ENCODE measurements around the gene GPR3. TPM values are rescaled to one million over a fixed set of nuclear protein-coding genes. Genes with fewer than 3 reads are reported as not detected.
A peak's percentile ranks its signal among the peaks of the same experiment; 100 is the strongest.

GPR3 gene
- total RNA-seq, 1 experiment from 2014 or later, result 4.4 TPM

DNA sequence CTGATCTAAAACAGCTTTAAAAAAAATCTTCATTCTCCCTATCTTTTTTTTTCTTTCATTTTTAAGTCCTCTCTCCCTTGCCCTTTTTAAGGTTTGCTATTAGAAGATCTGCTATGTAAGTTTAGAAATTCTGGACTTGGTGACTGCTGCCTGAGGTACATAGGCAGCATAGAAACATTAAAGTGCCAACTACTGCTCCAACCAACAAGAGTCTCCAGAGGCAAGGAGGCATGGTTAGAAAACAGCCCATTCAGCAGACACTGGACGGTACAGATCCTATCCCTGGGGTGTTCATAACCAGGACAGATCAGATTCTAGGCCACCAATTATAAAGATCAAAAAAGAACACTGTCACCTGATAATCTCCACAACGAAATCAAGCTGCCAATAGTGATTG lies 36.6 kb downstream of the GPR3 start:
- no peak overlapping the region for H2BK20ac ChIP-seq (ENCODE audit: low read depth, low read length, poor library complexity, severe bottlenecking)
- peak overlapping the region; percentile 42; the same call in 1 of the 2 replicates for H3K4ac ChIP-seq (ENCODE audit: low read depth, low read length)
- no peak overlapping the region for H2BK120ac ChIP-seq (ENCODE audit: low read depth, low read length, poor library complexity, severe bottlenecking)
- TF ChIP-seq, protein P1, sequence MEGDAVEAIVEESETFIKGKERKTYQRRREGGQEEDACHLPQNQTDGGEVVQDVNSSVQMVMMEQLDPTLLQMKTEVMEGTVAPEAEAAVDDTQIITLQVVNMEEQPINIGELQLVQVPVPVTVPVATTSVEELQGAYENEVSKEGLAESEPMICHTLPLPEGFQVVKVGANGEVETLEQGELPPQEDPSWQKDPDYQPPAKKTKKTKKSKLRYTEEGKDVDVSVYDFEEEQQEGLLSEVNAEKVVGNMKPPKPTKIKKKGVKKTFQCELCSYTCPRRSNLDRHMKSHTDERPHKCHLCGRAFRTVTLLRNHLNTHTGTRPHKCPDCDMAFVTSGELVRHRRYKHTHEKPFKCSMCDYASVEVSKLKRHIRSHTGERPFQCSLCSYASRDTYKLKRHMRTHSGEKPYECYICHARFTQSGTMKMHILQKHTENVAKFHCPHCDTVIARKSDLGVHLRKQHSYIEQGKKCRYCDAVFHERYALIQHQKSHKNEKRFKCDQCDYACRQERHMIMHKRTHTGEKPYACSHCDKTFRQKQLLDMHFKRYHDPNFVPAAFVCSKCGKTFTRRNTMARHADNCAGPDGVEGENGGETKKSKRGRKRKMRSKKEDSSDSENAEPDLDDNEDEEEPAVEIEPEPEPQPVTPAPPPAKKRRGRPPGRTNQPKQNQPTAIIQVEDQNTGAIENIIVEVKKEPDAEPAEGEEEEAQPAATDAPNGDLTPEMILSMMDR (conservative IDR thresholded peaks at IDR 0.05), result no peak
- H3K18ac ChIP-seq (ENCODE audit: insufficient read length, low read depth, low read length), result no peak overlapping the region
- Mint-ChIP-seq H3K4me1 (peaks cover 39 to 43% of the 10 kb centered on the region in 2 experiments), H3K27ac (peak overlapping the region; percentile 85 to 96 (median 86)), H3K27me3 (ENCODE audit: low read depth) (no peaks in the 10 kb centered on the region), H3K9me3 (no peaks in the 10 kb centered on the region), H3K4me3 (peak overlapping the region in 1 of 2 experiments; percentile 15; a peak in 1 of 5 replicates), H3K36me3 (ENCODE audit: insufficient read depth in 1 of 3, low read depth in 3 of 3) (peaks cover 12 to 19% (median 18%) of the 10 kb centered on the region in 3 experiments; a peak in 6 of 7 replicates)
- no peak overlapping the region for H2AFZ ChIP-seq (ENCODE audit: low read length)
- H3K4me2 ChIP-seq (ENCODE audit: insufficient read depth, insufficient read length, low read length), result no peak overlapping the region
- no peak overlapping the region for H2BK15ac ChIP-seq (ENCODE audit: low read depth, low read length)
- no peaks in the 10 kb centered on the region for H4K20me1 ChIP-seq (ENCODE audit: control insufficient read depth, insufficient read depth, insufficient read length)
- no peaks in the 10 kb centered on the region for H3K27me3 ChIP-seq (ENCODE audit: insufficient read depth, low read length)
- no peak overlapping the region for H4K5ac ChIP-seq (ENCODE audit: insufficient read length, low read depth, low read length)
- H3K27ac ChIP-seq (ENCODE audit: insufficient read length, low read depth, low read length), result peak overlapping the region; percentile 60
- H2BK5ac ChIP-seq (ENCODE audit: insufficient read length, low read length), result no peak overlapping the region
- no peak overlapping the region for H3K14ac ChIP-seq (ENCODE audit: insufficient read depth, low read length)
- H2AK5ac ChIP-seq (ENCODE audit: insufficient read length, low read length), result no peak overlapping the region
- no peaks in the 10 kb centered on the region for H3K23me2 ChIP-seq (ENCODE audit: insufficient read length, low read depth, low read length, poor library complexity, severe bottlenecking)
- no peak overlapping the region for H3K23ac ChIP-seq (ENCODE audit: insufficient read length, low read depth, low read length)
- H4K8ac ChIP-seq (replicated peaks; ENCODE audit: insufficient read length, low read depth, low read length), result no peak overlapping the region
- H3K9me3 ChIP-seq (ENCODE audit: control insufficient read depth, low read depth, low read length), result no peaks in the 10 kb centered on the region
- no peak overlapping the region for H3K9ac ChIP-seq (ENCODE audit: extremely low read depth, insufficient read length, low read length)
- WGBS (ENCODE audit: extremely low coverage, insufficient read length, low lambda C conversion rate), result no CpG with 5 or more reads among the region's 2 CpGs
- peaks cover 5% of the 10 kb centered on the region; the same call in 1 of the 2 replicates for H3K79me2 ChIP-seq (ENCODE audit: insufficient read depth, low read length)
- no peak for DNase-seq
- no peak overlapping the region for H4K91ac ChIP-seq (ENCODE audit: insufficient read length, low read depth, low read length)
- H3K4me1 ChIP-seq (ENCODE audit: insufficient read depth, low read length), result peaks cover 15% of the 10 kb centered on the region; the same call in 1 of the 2 replicates
- no peak overlapping the region for H3K56ac ChIP-seq (ENCODE audit: insufficient read length, low read depth, low read length)
- no peak overlapping the region for H3T11ph ChIP-seq (ENCODE audit: low read length)
- peaks cover 2% of the 10 kb centered on the region for H3K79me1 ChIP-seq (ENCODE audit: insufficient read depth, low read depth, low read length, poor library complexity, severe bottlenecking)
- H2BK12ac ChIP-seq (ENCODE audit: insufficient read length, low read depth, low read length), result no peak overlapping the region

Data from H9 (cell line).